Body of pancreas (tissue), 4 donors: Measurements from ENCODE around the gene FAM89B. TPM values are rescaled to one million over a fixed set of nuclear protein-coding genes. Genes with fewer than 3 reads are reported as not detected.
A peak's percentile ranks its signal among the peaks of the same experiment; 100 is the strongest.

Source experiments
- ATAC-seq: fragments of 150-250 bp; one replicate; pipeline ENCODE4 v1.9.1; 2016
- DNase-seq, 4 donors: peaks; one replicate each; pipeline ENCODE4 v3.0.0-alpha.2; 2019
- H3K27ac ChIP-seq, 4 donors: fragments of 200-600 bp; sonication (generic); 1 replicate in 3 of 4; 2 replicates in 1 of 4; pipeline versions ENCODE4 v1.5.1 to v1.6.1; 2016 to 2019; ENCODE audit warnings: mild to moderate bottlenecking in 1 of 4, mixed read lengths in 1 of 4, moderate library complexity in 1 of 4
- H3K27me3 ChIP-seq, 2 donors: fragments of 200-600 bp; sonication (generic); one replicate each; pipeline ENCODE4 v1.6.0; 2016; ENCODE audit warnings: mild to moderate bottlenecking in 1 of 2
- H3K36me3 ChIP-seq, 2 donors: fragments of 200-600 bp; sonication (generic); replicated peaks in 1 of 2; 2 replicates each; pipeline ENCODE4 v1.5.1; 2016; ENCODE audit warnings: low read depth in 2 of 2; ENCODE audit not compliant: insufficient read depth in 1 of 2
- H3K4me1 ChIP-seq: fragments of 200-600 bp; sonication (generic); one replicate; pipeline ENCODE4 v1.6.0; 2016
- H3K4me3 ChIP-seq, 2 donors: fragments of 200-600 bp; sonication (generic); 1 replicate in 1 of 2; 2 replicates in 1 of 2; pipeline ENCODE4 v1.5.1; 2016 to 2019
- H3K9me3 ChIP-seq, 3 donors: fragments of 200-600 bp; sonication (generic); 1 replicate in 2 of 3; 2 replicates in 1 of 3; pipeline ENCODE4 v1.5.1; 2016
- POLR2A ChIP-seq, 3 donors: fragments of 450-650 bp; IDR thresholded peaks; one replicate each; pipeline ENCODE4 v1.6.1; 2016; ENCODE audit warnings: antibody characterized with exemption in 3 of 3, mild to moderate bottlenecking in 2 of 3
- WGBS, 2 donors: methylation state at CpG; one replicate each; pipeline ENCODE4 v1.1.5; 2017; 5-methylcytosine and 5-hydroxymethylcytosine counted together
- intact Hi-C: fragments of 100-400 bp; cut with DNase I; formaldehyde crosslinking; loops from one replicate; pipeline ENCODE4 v1.15.1; 2023
- total RNA-seq, 2 donors: library from RNA; depleted of rRNA; stranded (reverse); fragments of >200 nt; gene quantifications; one replicate each; pipeline ENCODE4 v1.1.0, GENCODE V29; 2016
- TF ChIP-seq, protein P1 (sequence below), 7 experiments: fragments of 450-650 bp in 4 of 7; fragments of 200-600 bp in 3 of 7; sonication (generic) in 3 of 7; IDR thresholded peaks; one replicate each; pipeline ENCODE4 v1.5.1; 2016 to 2019; ENCODE audit warnings: antibody characterized with exemption in 7 of 7

FAM89B gene
- total RNA-seq, 2 donors from 2014 or later, result 44.8 to 116 TPM

DNA sequence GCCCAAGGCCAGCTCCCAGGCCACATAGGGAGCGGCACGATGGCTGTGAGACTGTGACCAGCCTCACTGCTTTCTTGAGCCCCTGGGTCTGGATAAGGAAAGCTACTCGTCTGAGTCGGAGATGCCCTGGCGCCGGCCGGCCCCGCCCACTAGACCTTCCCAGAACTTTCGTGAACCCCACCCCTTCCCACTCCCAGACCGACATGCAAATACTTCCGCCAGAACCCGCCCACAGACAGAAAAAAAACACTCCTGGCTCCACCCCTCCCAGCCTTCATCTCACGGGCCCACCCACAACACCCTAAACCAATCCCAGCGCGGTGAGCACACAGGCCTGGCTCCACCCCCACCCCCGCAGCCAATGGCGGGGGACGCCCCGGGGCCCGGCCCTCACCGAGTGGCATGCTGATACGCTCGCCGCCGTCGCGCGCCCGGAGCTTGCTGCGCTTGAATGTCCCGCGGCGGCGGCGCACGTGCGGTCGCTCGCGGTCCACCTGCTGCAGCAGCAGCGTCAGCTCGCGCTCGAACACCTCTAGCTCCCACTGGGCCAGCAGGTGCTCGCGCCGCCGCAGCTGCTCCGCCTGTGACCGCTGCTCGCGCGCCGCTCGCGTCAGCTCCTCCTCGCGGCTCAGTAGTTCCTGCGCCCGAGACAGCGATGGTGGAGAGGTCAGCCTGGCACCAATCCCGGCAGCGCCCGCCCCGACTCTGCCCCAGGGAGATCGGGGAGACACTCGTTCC, 34.7 kb downstream of the FAM89B start:
- DNase-seq, result peak; percentile 50 to 82 (median 74)
- Histone ChIP-seq H3K4me1 (peaks cover 25% of the 10 kb centered on the region), H3K4me3 (no peak overlapping the region), H3K9me3 (no peaks in the 10 kb centered on the region), H3K27ac (peak overlapping the region in 1 of 4 donors; percentile 49), H3K27me3 (no peaks in the 10 kb centered on the region), H3K36me3 (peaks cover 18 to 19% of the 10 kb centered on the region in 2 donors)
- intact Hi-C loops, result no loop called here
- ATAC-seq, result peak; percentile 75
- WGBS, 2 donors, result 67 to 82% methylated on average over 35 to 36 of the region's 67 CpGs
- TF ChIP-seq, protein P1, sequence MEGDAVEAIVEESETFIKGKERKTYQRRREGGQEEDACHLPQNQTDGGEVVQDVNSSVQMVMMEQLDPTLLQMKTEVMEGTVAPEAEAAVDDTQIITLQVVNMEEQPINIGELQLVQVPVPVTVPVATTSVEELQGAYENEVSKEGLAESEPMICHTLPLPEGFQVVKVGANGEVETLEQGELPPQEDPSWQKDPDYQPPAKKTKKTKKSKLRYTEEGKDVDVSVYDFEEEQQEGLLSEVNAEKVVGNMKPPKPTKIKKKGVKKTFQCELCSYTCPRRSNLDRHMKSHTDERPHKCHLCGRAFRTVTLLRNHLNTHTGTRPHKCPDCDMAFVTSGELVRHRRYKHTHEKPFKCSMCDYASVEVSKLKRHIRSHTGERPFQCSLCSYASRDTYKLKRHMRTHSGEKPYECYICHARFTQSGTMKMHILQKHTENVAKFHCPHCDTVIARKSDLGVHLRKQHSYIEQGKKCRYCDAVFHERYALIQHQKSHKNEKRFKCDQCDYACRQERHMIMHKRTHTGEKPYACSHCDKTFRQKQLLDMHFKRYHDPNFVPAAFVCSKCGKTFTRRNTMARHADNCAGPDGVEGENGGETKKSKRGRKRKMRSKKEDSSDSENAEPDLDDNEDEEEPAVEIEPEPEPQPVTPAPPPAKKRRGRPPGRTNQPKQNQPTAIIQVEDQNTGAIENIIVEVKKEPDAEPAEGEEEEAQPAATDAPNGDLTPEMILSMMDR (IDR thresholded peaks at IDR 0.05), result no peak
- TF ChIP-seq POLR2A (IDR thresholded peaks at IDR 0.05), result peak in 1 of 3 donors; percentile 11

- DNase-seq (no peak), ATAC-seq (no peak)
- Histone ChIP-seq H3K4me1 (peaks cover 33% of the 10 kb centered on the region), H3K27me3 (no peaks in the 10 kb centered on the region), H3K4me3 (no peak overlapping the region), H3K36me3 (peaks cover 18 to 19% of the 10 kb centered on the region in 2 donors), H3K9me3 (no peaks in the 10 kb centered on the region), H3K27ac (peak overlapping the region in 1 of 4 donors; percentile 49)
- no peak for TF ChIP-seq POLR2A (IDR thresholded peaks at IDR 0.05)
- TF ChIP-seq, protein P1 (IDR thresholded peaks at IDR 0.05), result no peak
- intact Hi-C loops, result no loop called here
- WGBS, 2 donors, result 86 to 94% methylated on average over 34 to 37 of the region's 37 CpGs
These were observed 35.5 kb downstream of the FAM89B start for GRCh38 chr11:65607614-65608426.

DNA sequence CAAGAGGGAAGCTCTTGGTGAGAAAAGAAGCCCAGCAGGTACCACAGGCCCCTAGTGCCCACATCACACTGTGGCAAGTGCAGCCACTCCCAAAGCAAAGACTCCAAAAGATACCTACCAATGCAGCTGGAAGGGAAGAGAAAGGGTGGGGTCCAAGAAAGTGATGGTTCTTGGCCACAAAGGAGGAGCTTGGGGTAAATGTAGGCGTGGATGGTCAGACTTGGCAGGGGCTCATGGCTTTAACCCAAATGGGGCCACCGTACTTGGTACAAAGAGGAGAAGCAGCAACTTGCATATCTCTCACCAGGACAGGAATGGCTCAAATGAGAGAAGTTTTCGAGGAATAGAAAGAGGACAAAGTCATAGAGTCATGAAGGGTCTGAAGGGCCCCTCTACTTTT, 36.9 kb downstream of the FAM89B start:
- Histone ChIP-seq H3K9me3 (no peaks in the 10 kb centered on the region), H3K27me3 (no peaks in the 10 kb centered on the region), H3K4me1 (peaks cover 39% of the 10 kb centered on the region), H3K4me3 (no peak overlapping the region), H3K36me3 (peaks cover 15 to 18% of the 10 kb centered on the region in 2 donors), H3K27ac (no peak overlapping the region)
- DNase-seq (no peak), ATAC-seq (no peak)
- intact Hi-C loops, result no loop called here
- TF ChIP-seq POLR2A (IDR thresholded peaks at IDR 0.05), result no peak
- TF ChIP-seq, protein P1 (IDR thresholded peaks at IDR 0.05), result no peak
- WGBS, 2 donors, result 65 to 68% methylated on average over 3 of the region's 3 CpGs

DNA sequence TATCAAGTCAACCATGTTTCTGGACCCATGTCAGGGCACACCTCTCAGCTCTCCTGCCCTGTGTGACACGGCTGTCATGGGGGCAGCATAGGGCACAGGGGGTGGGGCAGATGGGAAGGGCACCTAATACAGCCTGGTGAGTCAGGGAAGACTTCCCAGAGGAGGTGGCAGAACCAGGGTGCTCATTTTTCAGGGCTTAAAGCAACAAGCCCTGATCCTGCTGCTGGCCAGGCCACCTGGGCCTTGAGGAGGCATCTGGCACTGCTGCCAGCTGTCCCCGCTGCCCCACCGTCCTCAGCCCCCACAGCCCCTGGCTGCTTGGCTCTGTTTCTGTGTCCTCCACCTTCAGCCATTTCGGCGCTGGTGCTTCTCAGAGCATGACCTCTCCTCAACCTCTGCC, 37.3 kb downstream of the FAM89B start:
- Histone ChIP-seq H3K27ac (no peak overlapping the region), H3K9me3 (no peaks in the 10 kb centered on the region), H3K4me1 (peaks cover 39% of the 10 kb centered on the region), H3K27me3 (no peaks in the 10 kb centered on the region), H3K36me3 (peaks cover 11 to 14% of the 10 kb centered on the region in 2 donors), H3K4me3 (no peak overlapping the region)
- 85 to 86% methylated on average over 4 to 5 of the region's 5 CpGs for WGBS, 2 donors
- TF ChIP-seq, protein P1 (IDR thresholded peaks at IDR 0.05), result no peak
- TF ChIP-seq POLR2A (IDR thresholded peaks at IDR 0.05), result no peak
- intact Hi-C loops, result no loop called here
- DNase-seq, result no peak
- ATAC-seq, result no peak
